HEK293 (cell line): ENCODE data around the gene SLC1A1.

Source experiments
- RBAK ChIP-seq: fragments of 450-650 bp; formaldehyde crosslinking; IDR thresholded peaks from 2 replicates; pipeline ENCODE4 v1.5.1; 2016; ENCODE audit warnings: missing biosample characterization, missing genetic modification characterization
- ZNF639 ChIP-seq: fragments of 450-650 bp; formaldehyde crosslinking; IDR thresholded peaks from 2 replicates; pipeline ENCODE4 v1.5.1; 2016; ENCODE audit warnings: missing biosample characterization, missing genetic modification characterization
- ZSCAN23 ChIP-seq: fragments of 450-650 bp; formaldehyde crosslinking; IDR thresholded peaks from 2 replicates; pipeline ENCODE4 v1.5.1; 2016; ENCODE audit warnings: missing biosample characterization, missing genetic modification characterization
- TF ChIP-seq, protein P1 (sequence below): fragments of 450-650 bp; formaldehyde crosslinking; IDR thresholded peaks from 2 replicates; pipeline ENCODE4 v1.5.1; 2017; ENCODE audit warnings: missing biosample characterization, missing genetic modification characterization
- TF ChIP-seq, protein P2 (sequence below): fragments of 450-650 bp; formaldehyde crosslinking; IDR thresholded peaks from 2 replicates; pipeline ENCODE4 v1.5.1; 2016; ENCODE audit warnings: missing biosample characterization, missing genetic modification characterization
- TF ChIP-seq, protein P3 (sequence below): fragments of 450-650 bp; formaldehyde crosslinking; conservative IDR thresholded peaks from 2 replicates; pipeline ENCODE4 v1.5.1; 2016; ENCODE audit warnings: low read depth, missing biosample characterization, missing genetic modification characterization

DNA sequence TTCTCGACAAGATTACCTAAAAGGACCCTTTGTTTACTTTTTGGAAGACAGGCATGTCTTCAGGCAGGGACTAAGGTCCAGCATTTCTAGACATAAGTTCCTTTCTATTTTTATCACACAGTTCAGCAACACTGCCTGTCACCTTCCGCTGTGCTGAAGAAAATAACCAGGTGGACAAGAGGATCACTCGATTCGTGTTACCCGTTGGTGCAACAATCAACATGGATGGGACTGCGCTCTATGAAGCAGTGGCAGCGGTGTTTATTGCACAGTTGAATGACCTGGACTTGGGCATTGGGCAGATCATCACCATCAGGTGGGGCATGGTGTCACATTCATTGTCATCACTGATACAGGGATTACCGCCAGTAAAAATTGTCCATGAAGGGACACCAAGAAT, 86.2 kb downstream of the SLC1A1 start:
- TF ChIP-seq, protein P1, sequence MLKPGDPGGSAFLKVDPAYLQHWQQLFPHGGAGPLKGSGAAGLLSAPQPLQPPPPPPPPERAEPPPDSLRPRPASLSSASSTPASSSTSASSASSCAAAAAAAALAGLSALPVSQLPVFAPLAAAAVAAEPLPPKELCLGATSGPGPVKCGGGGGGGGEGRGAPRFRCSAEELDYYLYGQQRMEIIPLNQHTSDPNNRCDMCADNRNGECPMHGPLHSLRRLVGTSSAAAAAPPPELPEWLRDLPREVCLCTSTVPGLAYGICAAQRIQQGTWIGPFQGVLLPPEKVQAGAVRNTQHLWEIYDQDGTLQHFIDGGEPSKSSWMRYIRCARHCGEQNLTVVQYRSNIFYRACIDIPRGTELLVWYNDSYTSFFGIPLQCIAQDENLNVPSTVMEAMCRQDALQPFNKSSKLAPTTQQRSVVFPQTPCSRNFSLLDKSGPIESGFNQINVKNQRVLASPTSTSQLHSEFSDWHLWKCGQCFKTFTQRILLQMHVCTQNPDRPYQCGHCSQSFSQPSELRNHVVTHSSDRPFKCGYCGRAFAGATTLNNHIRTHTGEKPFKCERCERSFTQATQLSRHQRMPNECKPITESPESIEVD (tag by site-specific recombination), result no peak
- TF ChIP-seq, protein P2, sequence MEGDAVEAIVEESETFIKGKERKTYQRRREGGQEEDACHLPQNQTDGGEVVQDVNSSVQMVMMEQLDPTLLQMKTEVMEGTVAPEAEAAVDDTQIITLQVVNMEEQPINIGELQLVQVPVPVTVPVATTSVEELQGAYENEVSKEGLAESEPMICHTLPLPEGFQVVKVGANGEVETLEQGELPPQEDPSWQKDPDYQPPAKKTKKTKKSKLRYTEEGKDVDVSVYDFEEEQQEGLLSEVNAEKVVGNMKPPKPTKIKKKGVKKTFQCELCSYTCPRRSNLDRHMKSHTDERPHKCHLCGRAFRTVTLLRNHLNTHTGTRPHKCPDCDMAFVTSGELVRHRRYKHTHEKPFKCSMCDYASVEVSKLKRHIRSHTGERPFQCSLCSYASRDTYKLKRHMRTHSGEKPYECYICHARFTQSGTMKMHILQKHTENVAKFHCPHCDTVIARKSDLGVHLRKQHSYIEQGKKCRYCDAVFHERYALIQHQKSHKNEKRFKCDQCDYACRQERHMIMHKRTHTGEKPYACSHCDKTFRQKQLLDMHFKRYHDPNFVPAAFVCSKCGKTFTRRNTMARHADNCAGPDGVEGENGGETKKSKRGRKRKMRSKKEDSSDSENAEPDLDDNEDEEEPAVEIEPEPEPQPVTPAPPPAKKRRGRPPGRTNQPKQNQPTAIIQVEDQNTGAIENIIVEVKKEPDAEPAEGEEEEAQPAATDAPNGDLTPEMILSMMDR, result no peak
- TF ChIP-seq RBAK (tag by site-specific recombination), result no peak
- TF ChIP-seq, protein P3, sequence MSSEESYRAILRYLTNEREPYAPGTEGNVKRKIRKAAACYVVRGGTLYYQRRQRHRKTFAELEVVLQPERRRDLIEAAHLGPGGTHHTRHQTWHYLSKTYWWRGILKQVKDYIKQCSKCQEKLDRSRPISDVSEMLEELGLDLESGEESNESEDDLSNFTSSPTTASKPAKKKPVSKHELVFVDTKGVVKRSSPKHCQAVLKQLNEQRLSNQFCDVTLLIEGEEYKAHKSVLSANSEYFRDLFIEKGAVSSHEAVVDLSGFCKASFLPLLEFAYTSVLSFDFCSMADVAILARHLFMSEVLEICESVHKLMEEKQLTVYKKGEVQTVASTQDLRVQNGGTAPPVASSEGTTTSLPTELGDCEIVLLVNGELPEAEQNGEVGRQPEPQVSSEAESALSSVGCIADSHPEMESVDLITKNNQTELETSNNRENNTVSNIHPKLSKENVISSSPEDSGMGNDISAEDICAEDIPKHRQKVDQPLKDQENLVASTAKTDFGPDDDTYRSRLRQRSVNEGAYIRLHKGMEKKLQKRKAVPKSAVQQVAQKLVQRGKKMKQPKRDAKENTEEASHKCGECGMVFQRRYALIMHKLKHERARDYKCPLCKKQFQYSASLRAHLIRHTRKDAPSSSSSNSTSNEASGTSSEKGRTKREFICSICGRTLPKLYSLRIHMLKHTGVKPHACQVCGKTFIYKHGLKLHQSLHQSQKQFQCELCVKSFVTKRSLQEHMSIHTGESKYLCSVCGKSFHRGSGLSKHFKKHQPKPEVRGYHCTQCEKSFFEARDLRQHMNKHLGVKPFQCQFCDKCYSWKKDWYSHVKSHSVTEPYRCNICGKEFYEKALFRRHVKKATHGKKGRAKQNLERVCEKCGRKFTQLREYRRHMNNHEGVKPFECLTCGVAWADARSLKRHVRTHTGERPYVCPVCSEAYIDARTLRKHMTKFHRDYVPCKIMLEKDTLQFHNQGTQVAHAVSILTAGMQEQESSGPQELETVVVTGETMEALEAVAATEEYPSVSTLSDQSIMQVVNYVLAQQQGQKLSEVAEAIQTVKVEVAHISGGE (tag by site-specific recombination), result no peak
- TF ChIP-seq ZNF639 (tag by site-specific recombination), result no peak
- no peak for TF ChIP-seq ZSCAN23
